GM12873 (cell line): ENCODE data around the gene PYURF.

Source experiments
- TF ChIP-seq, protein P1 (sequence below): IDR thresholded peaks from 2 replicates; pipeline ENCODE4 v1.5.1; 2012; ENCODE audit warnings: low read depth, mild to moderate bottlenecking, moderate library complexity, low read length, control low read depth; ENCODE audit not compliant: insufficient read depth; ENCODE audit errors: missing control alignments

Gene PYURF

GRCh38 chr4:88503344-88503743, 20.2 kb downstream of the PYURF start:
- TF ChIP-seq, protein P1, sequence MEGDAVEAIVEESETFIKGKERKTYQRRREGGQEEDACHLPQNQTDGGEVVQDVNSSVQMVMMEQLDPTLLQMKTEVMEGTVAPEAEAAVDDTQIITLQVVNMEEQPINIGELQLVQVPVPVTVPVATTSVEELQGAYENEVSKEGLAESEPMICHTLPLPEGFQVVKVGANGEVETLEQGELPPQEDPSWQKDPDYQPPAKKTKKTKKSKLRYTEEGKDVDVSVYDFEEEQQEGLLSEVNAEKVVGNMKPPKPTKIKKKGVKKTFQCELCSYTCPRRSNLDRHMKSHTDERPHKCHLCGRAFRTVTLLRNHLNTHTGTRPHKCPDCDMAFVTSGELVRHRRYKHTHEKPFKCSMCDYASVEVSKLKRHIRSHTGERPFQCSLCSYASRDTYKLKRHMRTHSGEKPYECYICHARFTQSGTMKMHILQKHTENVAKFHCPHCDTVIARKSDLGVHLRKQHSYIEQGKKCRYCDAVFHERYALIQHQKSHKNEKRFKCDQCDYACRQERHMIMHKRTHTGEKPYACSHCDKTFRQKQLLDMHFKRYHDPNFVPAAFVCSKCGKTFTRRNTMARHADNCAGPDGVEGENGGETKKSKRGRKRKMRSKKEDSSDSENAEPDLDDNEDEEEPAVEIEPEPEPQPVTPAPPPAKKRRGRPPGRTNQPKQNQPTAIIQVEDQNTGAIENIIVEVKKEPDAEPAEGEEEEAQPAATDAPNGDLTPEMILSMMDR, result no peak

DNA sequence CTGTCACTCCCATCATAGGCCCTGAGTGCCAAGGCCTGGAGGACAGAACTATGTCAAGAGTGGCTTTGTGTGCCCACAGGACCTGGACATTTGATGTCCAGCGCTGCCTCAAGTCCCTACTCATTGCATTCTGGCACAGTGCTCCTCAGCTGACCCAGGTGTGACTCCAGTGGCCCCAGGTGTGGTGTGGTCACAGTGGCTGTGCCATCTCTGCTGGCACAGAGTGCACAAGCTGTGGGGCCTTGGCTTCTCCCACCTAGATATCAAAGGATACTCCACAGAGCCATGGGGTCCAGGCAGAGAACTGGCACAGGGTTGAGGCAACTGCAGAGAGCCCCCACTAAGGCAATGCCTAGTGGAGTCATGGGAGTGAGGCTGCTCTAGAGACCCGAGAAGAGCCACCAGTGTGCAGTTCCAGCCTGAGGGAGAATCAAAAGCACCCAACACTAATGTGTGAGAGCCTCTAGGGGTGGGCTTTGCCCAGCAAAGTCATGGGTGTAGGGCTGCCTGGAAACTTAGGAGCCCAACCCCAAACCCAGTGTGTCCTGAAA, 25.6 kb downstream of the PYURF start:
- TF ChIP-seq, protein P1, result no peak

GRCh38 chr4:88489100-88489761, 34.3 kb downstream of the PYURF start:
- TF ChIP-seq, protein P1, result no peak

GRCh38 chr4:88481537-88481936, 42.0 kb downstream of the PYURF start:
- TF ChIP-seq, protein P1, result no peak

DNA sequence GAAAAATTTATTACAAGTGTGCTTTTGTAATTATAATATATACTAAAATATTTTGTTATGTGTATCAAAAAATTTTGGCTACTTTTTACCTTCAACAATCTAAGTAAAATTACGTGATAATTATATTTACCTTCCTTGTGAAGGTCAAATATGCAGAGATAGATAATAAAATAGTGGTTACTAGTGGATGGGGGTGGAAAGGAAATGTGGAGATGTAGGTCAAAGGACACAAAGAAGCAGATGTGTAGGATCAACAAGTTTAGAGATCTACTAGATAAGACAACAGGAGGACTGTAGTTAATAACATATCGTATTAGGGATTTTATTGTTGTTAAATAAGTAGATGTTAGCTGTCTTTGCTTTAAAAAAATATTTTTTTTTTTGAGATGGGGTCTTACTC, 45.3 kb downstream of the PYURF start:
- TF ChIP-seq, protein P1, result no peak

DNA sequence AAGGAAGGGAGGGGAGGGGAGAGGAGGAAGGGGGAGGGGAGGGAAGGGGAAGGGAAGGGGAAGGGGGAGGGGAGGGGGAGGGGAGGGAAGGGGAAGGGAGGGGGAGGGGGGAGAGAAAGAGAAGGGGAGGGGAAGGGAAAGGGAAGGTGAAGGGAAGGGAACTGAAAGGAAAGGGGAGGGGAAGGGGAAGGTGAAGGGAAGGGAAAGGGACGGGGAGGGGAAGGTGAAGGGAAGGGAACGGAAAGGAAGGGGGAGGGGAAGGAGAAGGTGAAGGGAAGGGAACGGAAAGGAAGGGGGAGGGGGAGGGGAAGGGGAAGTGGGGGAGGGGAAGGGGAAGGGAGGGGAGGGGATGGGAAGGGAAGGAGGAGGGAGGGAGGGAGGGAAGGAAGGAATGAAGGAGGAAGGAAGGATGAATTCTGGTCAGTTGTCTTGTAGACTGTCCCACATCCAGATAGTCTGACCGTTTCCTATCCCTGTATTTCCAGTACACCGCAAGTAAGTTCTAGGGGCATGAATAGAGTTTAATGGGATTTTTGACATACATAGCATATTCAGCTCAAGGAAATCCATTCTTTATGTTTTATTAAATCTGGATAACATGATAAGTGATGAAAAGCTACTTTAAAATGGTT, 46.2 kb downstream of the PYURF start:
- TF ChIP-seq, protein P1, result no peak
